ENCODE measurements around the gene PSMD2.
"Not testable (repeated sequence)": the region's sequence is repeated elsewhere in the genome, so short reads cannot be mapped to it uniquely, and the experiment has no call there.

PSMD2 gene

DNA sequence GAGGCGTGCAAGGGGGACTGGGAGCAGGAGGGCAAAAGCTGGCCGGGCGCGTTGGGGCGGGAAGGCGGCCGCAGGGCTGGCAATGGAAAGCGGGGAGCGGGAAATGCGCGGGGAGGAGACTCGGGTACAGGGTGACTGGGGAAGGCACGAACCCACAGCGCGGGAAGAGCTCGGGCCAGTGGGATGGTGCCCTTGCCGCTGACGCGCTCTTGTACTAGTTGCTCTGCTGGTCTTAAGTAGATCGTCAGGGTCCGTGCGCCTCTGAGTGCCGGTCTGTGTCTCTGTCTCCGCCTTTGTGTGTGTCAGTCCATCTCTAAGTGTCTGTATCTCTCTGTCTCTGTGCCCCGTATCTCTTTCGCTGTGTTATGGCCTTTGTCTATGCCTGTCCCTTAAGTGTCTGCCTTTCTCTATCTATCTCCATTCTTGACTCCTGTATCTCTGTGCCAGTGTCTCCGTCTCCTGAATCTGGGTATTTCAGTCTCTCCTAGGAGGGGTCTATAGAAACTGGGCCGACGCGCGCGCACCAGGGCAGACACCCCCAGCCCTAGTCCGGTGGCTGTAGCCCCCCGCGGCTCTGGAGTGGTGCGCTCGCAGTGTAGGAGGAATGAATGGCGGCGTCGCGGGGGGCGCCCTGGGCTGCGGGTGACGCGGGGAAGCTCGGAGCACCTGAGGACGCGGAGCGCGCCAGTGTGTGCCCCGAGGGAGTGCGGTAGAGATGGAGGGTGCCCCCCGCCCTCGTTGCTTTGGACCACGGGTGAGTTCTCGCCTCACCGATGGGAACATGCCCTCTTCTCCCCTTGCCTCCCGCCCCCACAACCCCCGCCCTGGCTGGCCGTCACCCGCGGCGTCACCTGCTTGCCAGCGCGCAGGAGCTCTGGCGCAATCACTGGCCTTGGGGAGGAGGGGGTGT is 36.9 kb upstream of the PSMD2 start:
- peak overlapping the region; percentile 38 for H3K4me3 ChIP-seq (ENCODE audit: low read depth, low read length)
- TF ChIP-seq, protein P1, sequence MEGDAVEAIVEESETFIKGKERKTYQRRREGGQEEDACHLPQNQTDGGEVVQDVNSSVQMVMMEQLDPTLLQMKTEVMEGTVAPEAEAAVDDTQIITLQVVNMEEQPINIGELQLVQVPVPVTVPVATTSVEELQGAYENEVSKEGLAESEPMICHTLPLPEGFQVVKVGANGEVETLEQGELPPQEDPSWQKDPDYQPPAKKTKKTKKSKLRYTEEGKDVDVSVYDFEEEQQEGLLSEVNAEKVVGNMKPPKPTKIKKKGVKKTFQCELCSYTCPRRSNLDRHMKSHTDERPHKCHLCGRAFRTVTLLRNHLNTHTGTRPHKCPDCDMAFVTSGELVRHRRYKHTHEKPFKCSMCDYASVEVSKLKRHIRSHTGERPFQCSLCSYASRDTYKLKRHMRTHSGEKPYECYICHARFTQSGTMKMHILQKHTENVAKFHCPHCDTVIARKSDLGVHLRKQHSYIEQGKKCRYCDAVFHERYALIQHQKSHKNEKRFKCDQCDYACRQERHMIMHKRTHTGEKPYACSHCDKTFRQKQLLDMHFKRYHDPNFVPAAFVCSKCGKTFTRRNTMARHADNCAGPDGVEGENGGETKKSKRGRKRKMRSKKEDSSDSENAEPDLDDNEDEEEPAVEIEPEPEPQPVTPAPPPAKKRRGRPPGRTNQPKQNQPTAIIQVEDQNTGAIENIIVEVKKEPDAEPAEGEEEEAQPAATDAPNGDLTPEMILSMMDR (IDR thresholded peaks at IDR 0.05; ENCODE audit: low read depth, low read length, missing control alignments): no peak
- DNase-seq (ENCODE audit: low read depth): no peak
- in situ Hi-C loops (cut with HindIII; ENCODE audit: low sequenced_read_pairs): no loop called here

GRCh38 chr3:184262764-184263179 is 36.3 kb upstream of the PSMD2 start:
- in situ Hi-C loops (cut with HindIII; ENCODE audit: low sequenced_read_pairs): no loop called here
- no peak overlapping the region for H3K4me3 ChIP-seq (ENCODE audit: low read depth, low read length)
- no peak for DNase-seq (ENCODE audit: low read depth)
- TF ChIP-seq, protein P1 (IDR thresholded peaks at IDR 0.05; ENCODE audit: low read depth, low read length, missing control alignments): no peak

- in situ Hi-C loops (cut with HindIII; ENCODE audit: low sequenced_read_pairs): loop anchor here (5.0 kb wide), 1 partner anchor 100 kb away; no protein-coding TSS in a partner anchor
- not testable (repeated sequence) for DNase-seq (ENCODE audit: low read depth); H3K4me3 ChIP-seq (ENCODE audit: low read depth, low read length)
Measured at GRCh38 chr3:184267249-184267648, 31.8 kb upstream of the PSMD2 start.

GRCh38 chr3:184272269-184272668 is 26.8 kb upstream of the PSMD2 start:
- no peak for DNase-seq (ENCODE audit: low read depth)
- in situ Hi-C loops (cut with HindIII; ENCODE audit: low sequenced_read_pairs): no loop called here
- H3K4me3 ChIP-seq (ENCODE audit: low read depth, low read length): no peak overlapping the region
- TF ChIP-seq, protein P1 (IDR thresholded peaks at IDR 0.05; ENCODE audit: low read depth, low read length, missing control alignments): no peak

DNA sequence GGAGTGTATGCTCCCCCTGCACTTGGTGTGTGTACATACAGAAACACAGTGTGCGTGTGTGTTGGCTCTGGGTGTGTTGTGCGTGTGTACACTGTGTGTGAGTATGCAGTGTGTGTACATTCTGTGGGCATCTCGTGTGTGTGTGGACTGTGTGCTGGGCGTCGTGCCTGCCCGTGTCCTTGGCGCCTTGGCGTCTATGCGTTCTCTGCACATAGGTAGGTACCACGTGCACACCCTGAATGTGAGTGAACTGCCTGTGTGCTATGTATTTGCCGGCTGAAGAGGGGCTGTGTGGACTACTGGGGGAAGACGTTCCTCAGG is 23.7 kb upstream of the PSMD2 start:
- H3K4me3 ChIP-seq (ENCODE audit: low read depth, low read length): no peak overlapping the region
- in situ Hi-C loops (cut with HindIII; ENCODE audit: low sequenced_read_pairs): no loop called here
- no peak for DNase-seq (ENCODE audit: low read depth)
- TF ChIP-seq, protein P1 (IDR thresholded peaks at IDR 0.05; ENCODE audit: low read depth, low read length, missing control alignments): no peak

DNA sequence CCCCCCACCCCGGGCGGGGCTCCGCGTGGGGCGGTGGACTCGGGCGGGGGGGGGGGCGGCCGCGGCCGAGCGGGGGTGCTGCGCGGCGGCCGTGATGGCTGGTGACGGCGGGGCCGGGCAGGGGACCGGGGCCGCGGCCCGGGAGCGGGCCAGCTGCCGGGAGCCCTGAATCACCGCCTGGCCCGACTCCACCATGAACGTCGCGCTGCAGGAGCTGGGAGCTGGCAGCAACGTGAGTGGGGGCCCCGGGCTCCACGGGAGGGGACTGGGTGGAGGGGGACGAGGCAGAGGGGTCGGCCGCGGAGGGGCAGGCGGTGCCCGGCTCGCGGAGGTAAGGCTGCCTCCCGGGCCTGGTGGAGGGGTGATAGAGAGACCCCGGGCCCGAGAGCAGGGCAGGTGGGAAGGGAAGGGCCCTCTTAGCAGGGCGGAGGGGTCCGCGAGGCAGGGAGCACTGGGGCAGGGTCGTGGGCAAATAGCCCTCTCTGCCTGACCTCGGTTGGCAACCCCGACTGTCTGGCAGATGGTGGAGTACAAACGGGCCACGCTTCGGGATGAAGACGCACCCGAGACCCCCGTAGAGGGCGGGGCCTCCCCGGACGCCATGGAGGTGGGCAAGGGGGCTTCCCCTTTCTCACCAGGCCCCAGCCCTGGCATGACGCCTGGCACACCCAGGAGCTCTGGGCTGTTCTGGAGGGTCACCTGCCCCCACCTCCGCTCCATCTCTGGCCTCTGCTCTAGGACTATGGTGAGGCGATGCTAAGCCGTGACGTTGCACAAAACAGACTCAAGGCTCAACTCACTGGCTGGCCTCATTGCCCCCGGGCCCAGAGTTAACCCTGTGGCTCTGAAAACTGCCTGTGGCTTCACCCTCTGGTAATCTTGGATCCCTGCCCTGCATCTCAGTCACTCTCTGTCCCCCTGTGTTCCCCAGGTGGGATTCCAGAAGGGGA is 22.8 kb upstream of the PSMD2 start, which contains the start of gene ECE2:
Gene ECE2 (plus strand): TSS at position 62 of the 950 bp plus-strand sequence. CDS start 132 bp downstream, at position 194.
- no peak within 1 kb of the TSS for H3K4me3 ChIP-seq (ENCODE audit: low read depth, low read length)
- TF ChIP-seq, protein P1 (IDR thresholded peaks at IDR 0.05; ENCODE audit: low read depth, low read length, missing control alignments): no peak
- in situ Hi-C loops (cut with HindIII; ENCODE audit: low sequenced_read_pairs): no loop called here

More for the DNA sequence above, 22.8 kb upstream of the PSMD2 start, which contains the start of gene ECE2:
- DNase-seq (ENCODE audit: low read depth): no peak
